ENCODE measurements around the gene FGFBP2.

The FGFBP2 gene

DNA sequence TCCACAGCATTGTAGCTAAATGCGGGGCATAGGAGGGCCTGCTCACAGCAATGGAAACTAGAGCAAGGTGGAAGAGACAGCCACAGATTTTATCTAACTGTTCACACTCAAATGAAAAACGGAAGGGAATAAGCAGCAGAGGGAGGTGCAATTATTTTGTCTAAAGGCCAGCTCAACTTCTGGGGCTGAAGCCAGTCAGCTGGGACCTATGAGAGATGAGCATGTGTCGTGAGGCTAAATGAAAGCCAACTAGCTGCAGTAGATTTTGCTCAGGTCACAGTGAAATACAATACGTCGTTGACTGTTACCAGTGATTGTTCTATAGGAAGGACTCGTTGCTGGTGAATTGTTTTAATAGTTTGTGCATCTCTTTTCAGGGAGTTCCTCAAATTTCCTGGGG lies 26.4 kb upstream of the FGFBP2 start:
- no peak overlapping the region for H3K4me3 ChIP-seq (ENCODE audit: low read depth, low read length)
- DNase-seq (ENCODE audit: low read depth) = no peak
- TF ChIP-seq, protein P1, sequence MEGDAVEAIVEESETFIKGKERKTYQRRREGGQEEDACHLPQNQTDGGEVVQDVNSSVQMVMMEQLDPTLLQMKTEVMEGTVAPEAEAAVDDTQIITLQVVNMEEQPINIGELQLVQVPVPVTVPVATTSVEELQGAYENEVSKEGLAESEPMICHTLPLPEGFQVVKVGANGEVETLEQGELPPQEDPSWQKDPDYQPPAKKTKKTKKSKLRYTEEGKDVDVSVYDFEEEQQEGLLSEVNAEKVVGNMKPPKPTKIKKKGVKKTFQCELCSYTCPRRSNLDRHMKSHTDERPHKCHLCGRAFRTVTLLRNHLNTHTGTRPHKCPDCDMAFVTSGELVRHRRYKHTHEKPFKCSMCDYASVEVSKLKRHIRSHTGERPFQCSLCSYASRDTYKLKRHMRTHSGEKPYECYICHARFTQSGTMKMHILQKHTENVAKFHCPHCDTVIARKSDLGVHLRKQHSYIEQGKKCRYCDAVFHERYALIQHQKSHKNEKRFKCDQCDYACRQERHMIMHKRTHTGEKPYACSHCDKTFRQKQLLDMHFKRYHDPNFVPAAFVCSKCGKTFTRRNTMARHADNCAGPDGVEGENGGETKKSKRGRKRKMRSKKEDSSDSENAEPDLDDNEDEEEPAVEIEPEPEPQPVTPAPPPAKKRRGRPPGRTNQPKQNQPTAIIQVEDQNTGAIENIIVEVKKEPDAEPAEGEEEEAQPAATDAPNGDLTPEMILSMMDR (IDR thresholded peaks at IDR 0.05; ENCODE audit: low read depth, low read length, missing control alignments) = no peak
- in situ Hi-C loops (cut with HindIII; ENCODE audit: low sequenced_read_pairs) = no loop called here

DNA sequence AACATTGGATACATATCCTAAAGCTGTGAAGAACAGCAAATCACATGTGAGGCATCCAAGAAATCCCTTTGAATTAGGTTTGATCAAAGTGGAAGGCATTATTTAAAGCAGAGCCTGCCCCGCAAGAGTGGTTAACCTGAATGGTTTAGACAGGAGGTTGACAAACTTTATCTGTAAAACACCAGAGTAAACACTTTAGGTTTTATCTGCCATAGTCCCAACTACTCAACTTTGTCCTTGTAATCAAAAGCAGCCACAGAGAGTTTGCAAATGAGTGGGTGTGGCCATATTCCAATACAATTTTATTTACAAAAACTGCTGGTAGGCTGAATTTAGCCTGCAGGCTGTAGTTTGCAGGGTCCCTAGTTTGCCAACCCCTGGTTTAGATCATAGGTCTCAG lies 25.2 kb upstream of the FGFBP2 start:
- no peak for DNase-seq (ENCODE audit: low read depth)
- in situ Hi-C loops (cut with HindIII; ENCODE audit: low sequenced_read_pairs) = no loop called here
- no peak overlapping the region for H3K4me3 ChIP-seq (ENCODE audit: low read depth, low read length)
- TF ChIP-seq, protein P1 (IDR thresholded peaks at IDR 0.05; ENCODE audit: low read depth, low read length, missing control alignments) = no peak

DNA sequence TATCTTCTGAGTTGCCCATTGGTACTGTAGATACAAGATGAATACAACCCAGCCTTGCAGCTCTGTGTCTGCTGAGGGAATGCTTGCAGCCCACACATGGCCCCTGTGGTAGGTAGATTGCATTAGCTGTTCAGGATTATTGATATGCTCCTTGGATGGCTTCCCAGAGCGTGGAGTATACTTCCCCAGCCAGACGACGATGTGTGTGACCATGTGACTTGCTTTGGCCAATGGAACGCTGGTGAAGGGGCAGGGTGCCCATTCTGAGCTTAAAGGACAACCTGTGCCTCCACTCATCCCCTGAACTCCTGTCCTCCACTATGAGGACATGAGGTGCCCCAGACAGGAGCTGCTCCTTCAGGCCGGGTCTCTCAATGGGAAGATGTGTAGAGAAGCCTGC lies 23.9 kb upstream of the FGFBP2 start:
- TF ChIP-seq, protein P1 (IDR thresholded peaks at IDR 0.05; ENCODE audit: low read depth, low read length, missing control alignments) = no peak
- no peak for DNase-seq (ENCODE audit: low read depth)
- H3K4me3 ChIP-seq (ENCODE audit: low read depth, low read length) = no peak overlapping the region
- in situ Hi-C loops (cut with HindIII; ENCODE audit: low sequenced_read_pairs) = no loop called here

DNA sequence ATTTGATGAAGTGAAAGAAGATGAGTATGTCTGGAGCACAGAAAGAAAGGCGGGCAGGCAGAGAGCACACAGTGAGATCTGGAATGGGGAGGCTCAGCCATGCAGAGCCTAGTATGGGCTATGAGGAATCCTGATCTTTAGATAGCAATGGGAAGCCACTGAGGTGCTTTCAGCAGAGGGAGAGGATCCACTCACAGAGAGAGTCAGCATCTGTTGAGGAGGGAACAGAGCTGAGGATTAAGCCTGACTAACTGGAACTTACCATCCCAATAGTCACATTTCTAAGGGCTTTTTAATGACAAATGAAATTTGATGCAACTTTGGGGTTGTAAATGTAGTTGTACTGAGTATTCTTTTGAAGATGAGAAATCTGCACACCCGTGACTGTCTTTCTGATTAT lies 20.6 kb upstream of the FGFBP2 start:
- in situ Hi-C loops (cut with HindIII; ENCODE audit: low sequenced_read_pairs) = no loop called here
- no peak for DNase-seq (ENCODE audit: low read depth)
- no peak overlapping the region for H3K4me3 ChIP-seq (ENCODE audit: low read depth, low read length)
- TF ChIP-seq, protein P1 (IDR thresholded peaks at IDR 0.05; ENCODE audit: low read depth, low read length, missing control alignments) = no peak

DNA sequence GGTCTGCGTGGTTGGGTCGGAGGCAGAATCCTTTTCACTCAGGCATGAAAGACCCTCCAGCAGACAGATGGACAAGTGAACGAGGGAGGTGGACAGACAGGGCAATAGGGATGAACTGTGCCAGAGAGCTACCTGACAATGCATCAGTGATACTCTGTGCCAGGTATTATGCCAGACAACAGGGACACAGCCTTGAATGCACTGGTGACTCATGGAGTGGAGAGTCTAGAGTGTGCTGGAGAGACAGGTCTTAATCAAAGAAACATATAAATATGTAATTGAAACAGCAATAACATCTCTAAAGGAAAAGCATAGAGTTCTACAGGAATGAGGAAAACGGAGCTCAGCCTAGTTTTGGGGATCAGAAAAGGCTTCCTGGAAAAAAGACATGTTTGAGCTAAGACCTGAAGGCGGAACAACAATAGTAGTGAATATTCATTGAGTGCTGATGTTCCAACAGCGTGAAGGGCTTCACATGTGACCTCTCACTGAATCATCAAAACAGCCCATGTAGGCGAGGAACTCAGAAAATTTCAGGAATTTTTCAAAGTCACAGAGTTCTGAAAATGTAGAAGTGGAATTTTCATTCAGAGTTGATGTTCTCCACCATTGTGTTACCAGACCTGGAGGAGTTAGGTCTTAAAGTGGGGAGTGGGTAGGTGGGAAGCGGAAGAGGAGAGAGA lies 20.0 kb upstream of the FGFBP2 start:
- no peak overlapping the region for H3K4me3 ChIP-seq (ENCODE audit: low read depth, low read length)
- no peak for DNase-seq (ENCODE audit: low read depth)
- in situ Hi-C loops (cut with HindIII; ENCODE audit: low sequenced_read_pairs) = no loop called here
- TF ChIP-seq, protein P1 (IDR thresholded peaks at IDR 0.05; ENCODE audit: low read depth, low read length, missing control alignments) = no peak

DNA sequence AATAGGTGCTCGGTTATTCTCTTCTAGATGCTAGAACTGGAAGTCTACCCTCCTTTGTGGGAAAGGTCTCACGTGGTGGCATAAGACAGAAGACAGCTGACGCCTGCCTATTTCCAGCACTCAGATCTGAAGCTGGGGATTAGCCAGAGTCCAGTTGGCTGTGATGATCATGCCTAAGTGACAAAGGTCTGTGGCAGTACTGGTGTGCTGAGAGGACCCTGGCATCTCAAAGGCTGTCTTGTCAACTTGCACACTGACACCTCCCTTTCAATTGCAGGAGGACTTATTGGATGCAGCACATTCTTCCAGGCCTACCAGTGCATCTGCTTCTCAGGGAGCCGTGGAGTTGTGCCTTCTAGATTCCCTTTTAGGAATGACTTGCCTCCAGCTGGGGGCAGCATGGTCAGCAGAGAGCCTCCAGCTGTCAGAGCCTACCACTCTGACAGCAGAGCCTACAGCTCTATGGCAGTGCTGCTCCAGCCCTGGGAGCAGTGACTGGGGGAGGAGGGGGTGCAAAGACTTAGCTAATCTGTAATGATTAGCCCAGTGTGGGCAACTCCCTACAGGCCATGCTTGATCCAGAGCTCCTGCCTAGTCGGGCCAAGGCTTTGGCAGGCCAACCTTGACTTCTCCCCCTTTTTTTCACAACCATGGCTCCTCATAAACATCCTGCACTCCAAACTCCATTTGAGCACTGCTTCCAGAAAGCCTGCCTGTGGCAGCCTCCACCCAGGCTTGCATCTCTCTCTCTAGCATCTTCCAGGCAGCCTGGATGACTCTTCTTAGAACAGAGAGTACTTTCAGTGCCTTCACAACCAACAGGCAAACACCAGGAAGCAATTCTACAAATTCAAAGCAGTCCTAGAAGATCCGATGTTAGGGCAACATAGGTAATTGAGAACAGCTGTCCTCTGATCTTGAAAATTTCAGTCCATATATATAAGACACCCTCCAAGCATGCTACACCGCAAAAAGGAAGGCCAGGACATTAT lies 13.8 kb upstream of the FGFBP2 start:
- DNase-seq (ENCODE audit: low read depth) = no peak
- TF ChIP-seq, protein P1 (IDR thresholded peaks at IDR 0.05; ENCODE audit: low read depth, low read length, missing control alignments) = no peak
- H3K4me3 ChIP-seq (ENCODE audit: low read depth, low read length) = no peak overlapping the region
- in situ Hi-C loops (cut with HindIII; ENCODE audit: low sequenced_read_pairs) = no loop called here

Data from astrocyte of the cerebellum (primary cell).